ENCODE measurements around the gene AKR1A1. TPM values are rescaled to one million over a fixed set of nuclear protein-coding genes. Genes with fewer than 3 reads are reported as not detected.
"Not testable (repeated sequence)": the region's sequence is repeated elsewhere in the genome, so short reads cannot be mapped to it uniquely, and the experiment has no call there.

AKR1A1 gene
- total and polyA plus RNA-seq, 2 donors, result 130 to 147 TPM

GRCh38 chr1:45521413-45522323, 29.0 kb upstream of the AKR1A1 start, which contains the start of gene PRDX1:
Gene PRDX1, minus strand, starts transcription at chr1:45521884. Its CDS starts 2,841 bp downstream, at chr1:45519043.
- Histone ChIP-seq H3K4me1 (ENCODE audit: control insufficient read depth in 2 of 2, insufficient read depth in 2 of 2, low read length in 2 of 2) (peaks cover 9 to 19% of the 10 kb centered on the region in 2 donors), H3K27me3 (ENCODE audit: control insufficient read depth in 2 of 2, insufficient read depth in 1 of 2, low read length in 1 of 2) (no peaks in the 10 kb centered on the region), H3K27ac (ENCODE audit: low read depth in 1 of 2, low read length in 1 of 2) (peak within 1 kb of the TSS; percentile 93 to 94), H3K4me3 (ENCODE audit: low read length in 2 of 2) (peak within 1 kb of the TSS; percentile 85 to 98), H3K9me3 (ENCODE audit: control insufficient read depth in 2 of 2, insufficient read depth in 1 of 2, low read length in 1 of 2) (no peaks in the 10 kb centered on the region), H3K36me3 (ENCODE audit: control insufficient read depth in 2 of 2, insufficient read depth in 2 of 2, low read length in 1 of 2) (peaks cover 8 to 15% of the 10 kb centered on the region in 2 donors)
- under 1% methylated on average over 72 of the region's 72 CpGs for WGBS
- peak; percentile 91 to 98 (median 94) for DNase-seq (ENCODE audit: low read depth in 6 of 9, low spot score in 9 of 9)

- DNase-seq (ENCODE audit: low read depth in 6 of 9, low spot score in 9 of 9), result no peak
- peaks cover 9 to 19% of the 10 kb centered on the region in 2 donors for H3K4me1 ChIP-seq (ENCODE audit: control insufficient read depth in 2 of 2, insufficient read depth in 2 of 2, low read length in 2 of 2)
Observed at GRCh38 chr1:45522324-45523104, 28.1 kb upstream of the AKR1A1 start.

GRCh38 chr1:45523516-45523915, 27.1 kb upstream of the AKR1A1 start:
- H3K9me3 ChIP-seq (ENCODE audit: control insufficient read depth in 2 of 2, insufficient read depth in 1 of 2, low read length in 1 of 2); H3K27me3 ChIP-seq (ENCODE audit: control insufficient read depth in 2 of 2, insufficient read depth in 1 of 2, low read length in 1 of 2); H3K27ac ChIP-seq (ENCODE audit: low read depth in 1 of 2, low read length in 1 of 2); DNase-seq (ENCODE audit: low read depth in 6 of 9, low spot score in 9 of 9); H3K36me3 ChIP-seq (ENCODE audit: control insufficient read depth in 2 of 2, insufficient read depth in 2 of 2, low read length in 1 of 2); H3K4me3 ChIP-seq (ENCODE audit: low read length in 2 of 2): not testable (repeated sequence)
- peaks cover 9 to 19% of the 10 kb centered on the region in 2 donors for H3K4me1 ChIP-seq (ENCODE audit: control insufficient read depth in 2 of 2, insufficient read depth in 2 of 2, low read length in 2 of 2)
- WGBS, result 25% methylated on average over 2 of the region's 2 CpGs

More at GRCh38 chr1:45522324-45523104, 28.1 kb upstream of the AKR1A1 start:
- Histone ChIP-seq H3K27me3 (ENCODE audit: control insufficient read depth in 2 of 2, insufficient read depth in 1 of 2, low read length in 1 of 2) (no peaks in the 10 kb centered on the region), H3K4me3 (ENCODE audit: low read length in 2 of 2) (peak overlapping the region; percentile 85 to 98), H3K9me3 (ENCODE audit: control insufficient read depth in 2 of 2, insufficient read depth in 1 of 2, low read length in 1 of 2) (no peaks in the 10 kb centered on the region), H3K36me3 (ENCODE audit: control insufficient read depth in 2 of 2, insufficient read depth in 2 of 2, low read length in 1 of 2) (peaks cover 0 to 8% of the 10 kb centered on the region in 2 donors), H3K27ac (ENCODE audit: low read depth in 1 of 2, low read length in 1 of 2) (peak overlapping the region; percentile 76 to 93)
- WGBS, result 91% methylated on average over 21 of the region's 21 CpGs

GRCh38 chr1:45523975-45524374, 26.7 kb upstream of the AKR1A1 start:
- H3K4me3 ChIP-seq (ENCODE audit: low read length in 2 of 2); DNase-seq (ENCODE audit: low read depth in 6 of 9, low spot score in 9 of 9); H3K27me3 ChIP-seq (ENCODE audit: control insufficient read depth in 2 of 2, insufficient read depth in 1 of 2, low read length in 1 of 2); H3K36me3 ChIP-seq (ENCODE audit: control insufficient read depth in 2 of 2, insufficient read depth in 2 of 2, low read length in 1 of 2); H3K27ac ChIP-seq (ENCODE audit: low read depth in 1 of 2, low read length in 1 of 2); H3K9me3 ChIP-seq (ENCODE audit: control insufficient read depth in 2 of 2, insufficient read depth in 1 of 2, low read length in 1 of 2): not testable (repeated sequence)
- 92% methylated on average over 10 of the region's 10 CpGs for WGBS
- H3K4me1 ChIP-seq (ENCODE audit: control insufficient read depth in 2 of 2, insufficient read depth in 2 of 2, low read length in 2 of 2), result peaks cover 7 to 18% of the 10 kb centered on the region in 2 donors

GRCh38 chr1:45526135-45526644, 24.4 kb upstream of the AKR1A1 start:
- Histone ChIP-seq H3K27ac (ENCODE audit: low read depth in 1 of 2, low read length in 1 of 2) (no peak overlapping the region), H3K4me1 (ENCODE audit: control insufficient read depth in 2 of 2, insufficient read depth in 2 of 2, low read length in 2 of 2) (peaks cover 0 to 4% of the 10 kb centered on the region in 2 donors), H3K27me3 (ENCODE audit: control insufficient read depth in 2 of 2, insufficient read depth in 1 of 2, low read length in 1 of 2) (no peaks in the 10 kb centered on the region), H3K9me3 (ENCODE audit: control insufficient read depth in 2 of 2, insufficient read depth in 1 of 2, low read length in 1 of 2) (no peaks in the 10 kb centered on the region), H3K4me3 (ENCODE audit: low read length in 2 of 2) (no peak overlapping the region), H3K36me3 (ENCODE audit: control insufficient read depth in 2 of 2, insufficient read depth in 2 of 2, low read length in 1 of 2) (no peaks in the 10 kb centered on the region)
- WGBS, result 100% methylated on average over 1 of the region's 1 CpG
- no peak for DNase-seq (ENCODE audit: low read depth in 6 of 9, low spot score in 9 of 9)

- Histone ChIP-seq H3K27me3 (ENCODE audit: control insufficient read depth in 2 of 2, insufficient read depth in 1 of 2, low read length in 1 of 2) (no peaks in the 10 kb centered on the region), H3K4me1 (ENCODE audit: control insufficient read depth in 2 of 2, insufficient read depth in 2 of 2, low read length in 2 of 2) (no peaks in the 10 kb centered on the region), H3K36me3 (ENCODE audit: control insufficient read depth in 2 of 2, insufficient read depth in 2 of 2, low read length in 1 of 2) (no peaks in the 10 kb centered on the region), H3K27ac (ENCODE audit: low read depth in 1 of 2, low read length in 1 of 2) (no peak overlapping the region), H3K9me3 (ENCODE audit: control insufficient read depth in 2 of 2, insufficient read depth in 1 of 2, low read length in 1 of 2) (no peaks in the 10 kb centered on the region), H3K4me3 (ENCODE audit: low read length in 2 of 2) (no peak overlapping the region)
- 98% methylated on average over 11 of the region's 11 CpGs for WGBS
- no peak for DNase-seq (ENCODE audit: low read depth in 6 of 9, low spot score in 9 of 9)
Observed at GRCh38 chr1:45530632-45531135, 19.9 kb upstream of the AKR1A1 start.

- Histone ChIP-seq H3K27ac (ENCODE audit: low read depth in 1 of 2, low read length in 1 of 2) (no peak overlapping the region), H3K36me3 (ENCODE audit: control insufficient read depth in 2 of 2, insufficient read depth in 2 of 2, low read length in 1 of 2) (no peaks in the 10 kb centered on the region), H3K4me3 (ENCODE audit: low read length in 2 of 2) (no peak overlapping the region), H3K9me3 (ENCODE audit: control insufficient read depth in 2 of 2, insufficient read depth in 1 of 2, low read length in 1 of 2) (no peaks in the 10 kb centered on the region), H3K27me3 (ENCODE audit: control insufficient read depth in 2 of 2, insufficient read depth in 1 of 2, low read length in 1 of 2) (no peaks in the 10 kb centered on the region), H3K4me1 (ENCODE audit: control insufficient read depth in 2 of 2, insufficient read depth in 2 of 2, low read length in 2 of 2) (no peaks in the 10 kb centered on the region)
- DNase-seq (ENCODE audit: low read depth in 6 of 9, low spot score in 9 of 9), result no peak
- 91% methylated on average over 5 of the region's 5 CpGs for WGBS
Observed at GRCh38 chr1:45531873-45532272, 18.8 kb upstream of the AKR1A1 start.

- WGBS, result 95% methylated on average over 6 of the region's 6 CpGs
- no peak overlapping the region for H3K27ac ChIP-seq (ENCODE audit: low read depth in 1 of 2, low read length in 1 of 2)
- no peaks in the 10 kb centered on the region for H3K27me3 ChIP-seq (ENCODE audit: control insufficient read depth in 2 of 2, insufficient read depth in 1 of 2, low read length in 1 of 2)
- DNase-seq (ENCODE audit: low read depth in 6 of 9, low spot score in 9 of 9), result no peak
- no peaks in the 10 kb centered on the region for H3K4me1 ChIP-seq (ENCODE audit: control insufficient read depth in 2 of 2, insufficient read depth in 2 of 2, low read length in 2 of 2)
- no peaks in the 10 kb centered on the region for H3K36me3 ChIP-seq (ENCODE audit: control insufficient read depth in 2 of 2, insufficient read depth in 2 of 2, low read length in 1 of 2)
- H3K4me3 ChIP-seq (ENCODE audit: low read length in 2 of 2), result no peak overlapping the region
- H3K9me3 ChIP-seq (ENCODE audit: control insufficient read depth in 2 of 2, insufficient read depth in 1 of 2, low read length in 1 of 2), result no peaks in the 10 kb centered on the region
Observed at GRCh38 chr1:45535988-45536766, 14.4 kb upstream of the AKR1A1 start.
